ENCODE results near the gene SDHC.
A peak's percentile ranks its signal among the peaks of the same experiment; 100 is the strongest.

Gene SDHC, protein sequence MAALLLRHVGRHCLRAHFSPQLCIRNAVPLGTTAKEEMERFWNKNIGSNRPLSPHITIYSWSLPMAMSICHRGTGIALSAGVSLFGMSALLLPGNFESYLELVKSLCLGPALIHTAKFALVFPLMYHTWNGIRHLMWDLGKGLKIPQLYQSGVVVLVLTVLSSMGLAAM

GRCh38 chr1:161314201-161314981 is at the start of gene SDHC:
TSS of gene SDHC (plus strand) at chr1:161314381. CDS start at chr1:161314406, 25 bp downstream.
- peak; percentile 85 to 89 for DNase-seq

DNA sequence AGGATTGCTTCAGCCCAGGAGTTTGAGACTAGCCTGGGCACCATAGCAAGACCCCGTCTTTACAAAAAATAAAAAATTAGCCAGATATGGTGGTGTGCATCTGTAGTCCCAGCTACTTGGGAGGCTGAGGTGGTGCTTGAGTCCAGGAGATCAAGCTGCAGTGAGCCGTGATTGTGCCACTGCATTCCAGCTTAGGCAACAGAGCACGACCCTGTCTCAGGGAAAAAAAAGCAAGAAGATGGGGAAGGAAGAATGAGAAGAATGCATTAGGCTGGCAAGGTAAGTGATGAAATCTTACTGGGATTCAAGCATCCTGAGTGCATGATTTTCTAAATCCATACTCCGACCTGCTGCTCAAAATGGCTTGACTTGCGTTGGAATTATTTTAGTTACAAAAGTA is 48.9 kb upstream of the SDHC start:
- no peak for DNase-seq

DNA sequence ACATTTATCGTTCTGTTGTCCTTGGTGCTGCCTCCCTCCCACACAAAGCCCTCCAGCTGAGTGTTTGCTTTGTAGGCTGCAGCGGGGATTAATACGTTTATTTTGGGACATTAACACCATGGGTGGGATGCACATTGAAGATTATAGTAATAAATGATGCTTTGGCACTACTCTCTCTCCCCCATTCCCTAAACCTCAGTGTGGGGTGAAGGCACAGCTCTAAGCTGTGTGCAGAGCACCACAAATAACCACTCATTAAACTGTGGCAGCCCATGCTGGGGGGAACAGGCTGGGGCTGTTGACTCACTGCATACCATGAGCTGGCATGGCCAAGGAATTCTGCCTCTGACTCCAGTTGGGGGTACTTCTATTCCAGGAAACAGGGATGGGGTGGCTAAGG is 48.0 kb upstream of the SDHC start:
- DNase-seq: no peak

GRCh38 chr1:161266836-161267235 is 47.3 kb upstream of the SDHC start:
- DNase-seq: no peak

DNA sequence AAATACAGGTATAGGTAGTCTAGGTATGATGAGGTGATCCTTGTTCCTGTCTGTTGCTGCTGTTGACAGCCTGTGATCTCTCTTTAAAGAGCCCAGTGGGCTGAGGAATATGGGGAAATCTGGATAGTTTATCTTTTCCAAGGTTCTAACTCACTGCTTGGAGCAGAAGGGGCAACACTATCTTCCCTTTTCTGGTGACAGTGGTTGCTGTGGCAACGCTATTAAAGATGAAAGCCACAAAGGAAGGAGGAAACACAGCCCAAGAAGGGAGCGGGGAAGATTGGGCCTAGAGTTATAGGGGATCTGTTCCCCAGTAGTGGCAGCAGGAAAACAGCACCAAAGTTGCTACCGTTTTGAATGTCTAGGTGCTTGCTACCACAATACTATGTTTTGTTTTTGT is 46.9 kb upstream of the SDHC start:
- no peak for DNase-seq

DNA sequence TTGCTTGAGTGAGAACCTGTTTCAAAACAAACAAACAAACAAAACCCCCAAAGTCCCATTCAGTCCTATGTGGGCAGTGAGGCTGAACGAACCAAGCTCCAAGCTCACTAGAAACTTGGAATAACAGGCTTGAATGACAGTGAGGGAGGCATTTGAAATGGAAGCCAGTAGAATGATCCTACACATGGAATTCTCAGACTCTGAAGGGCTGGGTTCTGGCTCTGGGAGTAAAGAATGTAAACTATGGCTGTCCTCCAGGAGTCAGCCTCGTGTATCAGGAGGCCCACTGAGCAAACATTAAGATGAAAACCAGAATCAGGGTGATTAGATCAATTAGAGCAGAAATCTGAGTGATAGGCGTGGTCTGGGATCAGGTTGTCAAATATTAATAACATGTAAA is 40.8 kb upstream of the SDHC start:
- DNase-seq: no peak

GRCh38 chr1:161274874-161275273 is 39.3 kb upstream of the SDHC start:
- no peak for DNase-seq

- no peak for DNase-seq
Observed at GRCh38 chr1:161282991-161283390, 31.2 kb upstream of the SDHC start.

DNA sequence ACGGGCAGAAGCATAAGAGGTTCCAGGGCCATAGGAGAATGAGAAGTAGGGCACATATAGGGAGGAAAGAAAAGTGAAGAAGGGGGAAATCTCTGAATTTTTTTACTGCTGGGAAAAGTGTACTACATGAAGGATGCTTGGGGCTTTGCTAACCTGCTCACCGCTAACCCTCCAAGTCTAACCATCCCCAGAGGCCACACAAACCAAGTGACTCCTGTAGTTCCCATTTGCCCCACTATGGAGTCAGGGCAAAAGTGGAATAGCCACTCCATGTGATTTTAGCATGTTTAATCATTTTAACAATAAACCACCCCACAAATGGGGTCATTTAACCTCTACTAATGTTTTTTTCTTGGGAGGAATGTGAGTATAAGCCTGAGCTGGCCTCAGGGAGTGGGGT is 29.1 kb upstream of the SDHC start:
- no peak for DNase-seq

DNA sequence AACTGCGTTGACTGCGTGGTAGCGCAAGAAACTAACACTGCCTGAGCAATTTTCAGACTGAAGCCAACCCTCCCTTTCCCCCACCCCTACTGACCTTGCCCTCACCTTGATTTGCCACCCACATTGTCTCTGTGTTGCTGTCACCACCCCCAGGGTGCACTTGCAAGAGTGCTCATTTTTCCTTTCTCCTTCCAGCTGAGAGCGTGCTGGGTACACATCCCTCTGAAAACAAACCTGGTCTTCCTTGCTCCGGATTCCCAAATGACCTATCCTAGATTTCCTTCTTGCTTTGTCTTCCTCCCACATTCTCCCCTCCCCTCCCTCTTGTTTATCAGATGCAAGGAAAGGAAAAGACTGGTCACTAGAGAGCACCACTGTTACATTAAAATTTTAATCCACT is 28.7 kb upstream of the SDHC start:
- no peak for DNase-seq

DNA sequence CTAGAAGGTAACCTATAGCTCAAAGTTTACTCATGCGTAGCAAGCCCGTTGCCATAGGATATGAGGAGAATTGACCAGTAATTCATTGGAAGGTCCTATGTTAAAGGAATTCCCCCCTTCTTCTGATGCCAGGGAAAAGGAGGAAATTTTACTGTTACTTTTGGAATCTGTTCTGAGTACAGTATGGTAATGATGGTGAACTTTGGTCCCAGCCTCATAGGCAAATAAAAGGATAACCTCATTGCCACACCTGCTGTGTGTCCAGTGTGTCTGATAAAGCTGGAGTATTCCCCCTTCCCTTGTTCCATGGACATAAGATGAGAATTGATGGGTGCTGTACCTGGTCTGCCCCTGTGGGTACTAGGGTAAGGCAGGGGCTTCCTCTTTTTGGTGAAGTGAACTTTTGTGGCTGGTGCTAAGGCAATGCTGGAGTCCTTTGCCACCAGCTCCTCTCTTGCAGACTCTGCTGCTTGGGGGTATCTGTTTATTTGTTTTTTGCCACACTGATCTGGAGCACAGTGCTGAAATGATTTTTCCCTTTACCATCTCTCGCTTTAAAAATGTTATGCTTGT is 26.6 kb upstream of the SDHC start:
- no peak for DNase-seq

GRCh38 chr1:161290779-161291178 is 23.4 kb upstream of the SDHC start:
- no peak for DNase-seq

- no peak for DNase-seq
Observed at GRCh38 chr1:161297415-161297814, 16.8 kb upstream of the SDHC start.

DNA sequence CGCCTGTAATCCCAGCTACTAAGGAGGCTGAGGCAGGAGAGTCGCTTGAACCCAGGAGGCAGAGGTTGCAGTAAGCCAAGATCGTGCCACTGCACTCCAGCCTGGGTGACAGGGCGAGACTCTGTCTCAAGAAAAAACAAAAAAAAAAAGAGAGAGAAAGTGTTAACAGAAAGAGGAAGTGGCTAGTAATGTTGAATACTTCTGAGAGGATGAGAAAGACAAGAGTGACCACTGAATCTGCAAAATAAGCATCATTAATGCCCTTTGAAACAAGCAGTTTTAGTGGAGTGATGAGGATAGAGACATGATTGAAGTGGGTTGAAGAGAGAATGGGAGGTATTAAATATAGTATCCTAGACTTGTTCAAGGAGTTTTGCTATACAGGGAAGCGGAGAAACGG is 16.1 kb upstream of the SDHC start:
- DNase-seq: no peak

DNA sequence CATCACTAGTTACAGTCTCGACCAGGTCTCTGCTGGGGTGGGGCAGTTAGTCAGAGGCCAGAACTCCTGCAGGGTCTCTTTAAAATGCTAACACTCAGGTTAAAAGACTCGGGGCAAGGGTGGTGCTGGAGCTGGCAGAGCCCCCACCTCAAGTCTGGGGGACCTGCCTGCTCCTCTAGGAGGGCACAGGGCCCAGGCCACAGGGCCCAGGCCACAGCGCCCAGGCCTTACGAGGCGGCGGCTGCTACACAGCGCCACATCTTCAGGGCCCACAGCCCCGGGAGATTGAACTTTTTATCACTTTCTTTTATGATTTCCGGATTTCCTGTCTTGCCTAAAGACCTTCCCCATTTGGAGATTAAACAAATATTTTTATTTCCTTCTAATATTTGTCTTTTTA is 14.8 kb upstream of the SDHC start:
- no peak for DNase-seq

- no peak for DNase-seq
Observed at GRCh38 chr1:161300478-161300877, 13.7 kb upstream of the SDHC start.

DNA sequence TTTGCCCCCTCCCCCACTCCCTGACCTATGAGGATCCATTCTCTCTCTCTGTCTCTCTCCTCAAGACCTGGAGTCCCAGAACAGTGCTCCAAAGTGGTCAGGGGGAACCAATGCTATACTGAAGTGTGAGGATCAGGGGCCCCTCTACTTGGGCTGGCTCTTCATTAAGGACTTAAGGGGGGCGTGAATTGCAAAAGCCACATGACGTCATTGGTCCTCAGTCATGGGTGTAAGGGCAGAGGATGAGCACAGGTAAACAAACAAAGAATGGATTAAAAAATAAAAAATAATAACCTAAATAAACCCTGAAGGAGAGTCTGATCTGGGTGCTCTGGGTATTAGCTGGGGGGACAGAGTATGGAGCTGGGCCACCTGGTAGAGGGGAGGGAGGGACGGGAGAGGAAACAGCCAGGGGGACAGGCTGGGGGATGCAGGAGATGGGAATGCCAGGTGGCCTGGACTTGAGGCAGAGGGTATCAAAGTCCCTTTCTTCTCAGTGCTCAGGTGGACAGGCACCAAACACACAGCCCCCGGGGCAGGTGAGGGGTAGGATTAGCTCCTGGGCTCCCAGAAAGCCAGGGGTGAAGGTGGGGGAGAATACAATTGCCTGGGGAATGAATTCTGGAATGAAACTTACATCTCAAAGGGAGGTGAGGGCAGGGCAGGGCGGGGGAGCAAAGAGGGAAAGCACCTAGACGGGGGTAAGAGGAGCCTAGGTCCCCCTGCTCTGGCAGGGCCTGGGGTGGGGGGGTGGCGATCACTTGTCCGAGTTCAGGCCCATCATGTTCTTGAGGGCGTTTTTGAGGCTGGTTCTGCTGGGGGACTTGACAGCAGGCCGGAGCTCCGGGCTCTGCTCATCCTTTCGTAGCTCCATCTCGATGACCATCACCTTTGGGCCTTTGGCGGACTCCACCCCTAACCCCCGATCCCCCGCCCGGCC is 9.0 kb upstream of the SDHC start:
- DNase-seq: peak in 1 of 2 experiments; percentile 8

GRCh38 chr1:161305867-161306519 is 8.2 kb upstream of the SDHC start:
- peak; percentile 85 to 88 for DNase-seq

- no peak for DNase-seq
Observed at GRCh38 chr1:161307230-161307768, 6.9 kb upstream of the SDHC start.

DNA sequence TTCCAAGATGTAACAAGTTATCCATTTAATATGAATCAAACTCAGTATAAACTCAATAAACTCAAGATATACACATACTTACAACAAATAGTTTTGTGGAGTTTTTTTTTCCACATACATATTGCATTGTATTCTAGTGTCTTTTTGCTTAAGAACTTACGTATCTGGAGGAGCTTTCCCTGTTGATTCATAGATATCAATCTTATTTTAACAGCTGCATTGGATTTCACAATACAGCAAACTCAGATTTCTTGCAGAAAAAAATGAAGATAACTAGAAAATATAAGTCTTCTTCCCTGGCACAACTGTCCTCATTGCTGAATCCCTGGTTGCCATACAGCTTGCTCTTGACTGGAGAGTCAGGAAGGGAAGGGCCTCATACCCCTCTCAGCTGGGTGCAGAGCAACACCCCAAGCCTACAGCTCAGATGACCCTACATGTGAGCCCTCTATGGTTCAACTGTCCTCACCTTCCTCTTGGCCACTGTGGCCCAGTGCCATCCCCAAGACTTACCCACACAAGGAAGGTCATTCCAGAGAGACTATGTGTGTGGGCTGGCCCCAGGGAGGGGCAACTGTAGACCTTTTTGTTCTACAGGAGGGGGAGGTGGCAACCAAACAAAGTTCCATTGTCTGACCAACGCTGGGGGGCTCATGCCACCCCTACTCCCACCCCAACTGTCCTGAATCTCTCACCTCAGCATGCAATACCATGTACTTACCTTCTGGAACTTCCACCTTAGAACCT is 6.1 kb upstream of the SDHC start:
- DNase-seq: no peak

DNA sequence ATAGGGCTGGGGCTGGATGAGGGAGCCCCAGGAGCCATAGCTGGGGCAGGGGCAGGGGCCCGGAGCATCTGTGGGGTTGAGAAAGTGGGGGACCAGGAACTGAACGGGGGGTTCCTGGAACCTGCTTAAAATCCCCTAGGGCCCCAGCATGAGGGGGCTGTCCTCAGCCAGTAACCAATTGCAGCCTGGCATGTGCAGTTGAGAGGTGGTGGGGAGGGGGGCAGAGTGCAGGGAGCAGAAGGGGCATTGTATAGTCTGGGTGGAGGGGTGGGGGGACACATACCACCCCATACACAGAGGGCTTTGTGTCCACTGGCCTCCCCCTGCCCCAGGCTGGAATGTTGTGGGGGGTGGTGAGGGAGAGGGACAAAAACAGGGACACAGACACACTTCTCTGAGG is 4.3 kb upstream of the SDHC start, which contains the start of gene MPZ:
Gene MPZ, minus strand, starts transcription at position 101 of the 400 bp plus-strand sequence. Its CDS starts 63 bp downstream, at position 38.
- no peak for DNase-seq

Data from activated CD4-positive, alpha-beta T cell treated with anti-CD3 and anti-CD28 coated beads, Interleukin-2, amount 50 U/mL, for 48 hours (primary cell).